CD4-positive, alpha-beta memory T cell (primary cell): ENCODE results near the gene SCN11A. TPM values are rescaled to one million over a fixed set of nuclear protein-coding genes. Genes with fewer than 3 reads are reported as not detected.

Experiments
- CTCF ChIA-PET: fragments of 350-600 bp; sonication (Branson Sonifier 250); formaldehyde crosslinking; loops from one replicate; lab custom pipeline; 2021; ENCODE audit warnings: inconsistent platforms; ENCODE audit not compliant: partially characterized antibody; lab: Charles Lee
- POLR2A ChIA-PET: fragments of 350-600 bp; sonication (Branson Sonifier 250); formaldehyde crosslinking; loops from one replicate; lab custom pipeline; 2021; ENCODE audit not compliant: partially characterized antibody; lab: Charles Lee
- DNase-seq, 5 donors: peaks; one replicate each; pipeline versions ENCODE4 v3.0.0 to v3.0.0-alpha.2; 2020 to 2022; ENCODE audit warnings: mixed read lengths in 1 of 5
- H3K27ac ChIP-seq: one replicate; pipeline ENCODE4 v1.7.0; 2013; ENCODE audit warnings: low read depth, low read length
- H3K27me3 ChIP-seq: 2 replicates; pipeline ENCODE4 v1.7.0; 2013; ENCODE audit warnings: mild to moderate bottlenecking, low read length, moderate library complexity; ENCODE audit not compliant: insufficient read depth
- H3K36me3 ChIP-seq: 2 replicates; pipeline ENCODE4 v1.7.0; 2013; ENCODE audit warnings: mild to moderate bottlenecking, low read length, moderate library complexity; ENCODE audit not compliant: insufficient read depth
- H3K4me1 ChIP-seq: 2 replicates; pipeline ENCODE4 v1.7.0; 2013; ENCODE audit warnings: mild to moderate bottlenecking, low read length, moderate library complexity; ENCODE audit not compliant: insufficient read depth
- H3K4me3 ChIP-seq, 2 donors: one replicate each; pipeline ENCODE4 v1.7.0; 2013; ENCODE audit warnings: low read length in 2 of 2, mild to moderate bottlenecking in 1 of 2
- H3K9me3 ChIP-seq, 2 donors: one replicate each; pipeline ENCODE4 v1.7.0; 2013; ENCODE audit warnings: low read length in 2 of 2, control low read depth in 1 of 2; ENCODE audit not compliant: control insufficient read depth in 1 of 2
- H3K27ac Mint-ChIP-seq, 7 donors: one replicate each; pipeline ENCODE4 v1.8.0; 2020 to 2021; ENCODE audit warnings: mixed read lengths in 7 of 7, mild to moderate bottlenecking in 6 of 7, inconsistent platforms in 3 of 7, moderate library complexity in 3 of 7
- H3K27me3 Mint-ChIP-seq, 2 donors: one replicate each; pipeline ENCODE4 v1.8.0; 2020 to 2021; ENCODE audit warnings: mixed read lengths in 2 of 2
- H3K36me3 Mint-ChIP-seq, 2 donors: one replicate each; pipeline ENCODE4 v1.8.0; 2020 to 2021; ENCODE audit warnings: mixed read lengths in 2 of 2, inconsistent platforms in 1 of 2, mild to moderate bottlenecking in 1 of 2
- H3K4me1 Mint-ChIP-seq, 4 donors: one replicate each; pipeline ENCODE4 v1.8.0; 2020 to 2021; ENCODE audit warnings: mixed read lengths in 4 of 4, mild to moderate bottlenecking in 1 of 4
- H3K4me3 Mint-ChIP-seq, 8 donors: one replicate each; pipeline ENCODE4 v1.8.0; 2020 to 2021; ENCODE audit warnings: mixed read lengths in 8 of 8, mild to moderate bottlenecking in 7 of 8, moderate library complexity in 6 of 8, inconsistent platforms in 3 of 8
- H3K9me3 Mint-ChIP-seq, 8 donors: one replicate each; pipeline ENCODE4 v1.8.0; 2020 to 2021; ENCODE audit warnings: mixed read lengths in 8 of 8, mild to moderate bottlenecking in 5 of 8, inconsistent platforms in 3 of 8, moderate library complexity in 1 of 8
- intact Hi-C: fragments of 100-400 bp; cut with micrococcal nuclease; formaldehyde crosslinking; loops from one replicate; pipeline ENCODE4 v1.15.1; 2023
- polyA plus RNA-seq, 2 donors: library from polyadenylated mRNA; unstranded; fragments of 300-500 nt; fragmentation: Illumina TruSeq; gene quantifications; one replicate each; pipeline ENCODE4 v1.2.3, GENCODE V29; 2021
- total RNA-seq, 2 experiments: library from RNA; stranded (reverse); gene quantifications; one replicate each; pipeline ENCODE4 v1.2.3, GENCODE V29; 2021

SCN11A gene
- total and polyA plus RNA-seq, 4 experiments from 2014 or later, result 0.08 to 0.15 TPM; not detected in 2

DNA sequence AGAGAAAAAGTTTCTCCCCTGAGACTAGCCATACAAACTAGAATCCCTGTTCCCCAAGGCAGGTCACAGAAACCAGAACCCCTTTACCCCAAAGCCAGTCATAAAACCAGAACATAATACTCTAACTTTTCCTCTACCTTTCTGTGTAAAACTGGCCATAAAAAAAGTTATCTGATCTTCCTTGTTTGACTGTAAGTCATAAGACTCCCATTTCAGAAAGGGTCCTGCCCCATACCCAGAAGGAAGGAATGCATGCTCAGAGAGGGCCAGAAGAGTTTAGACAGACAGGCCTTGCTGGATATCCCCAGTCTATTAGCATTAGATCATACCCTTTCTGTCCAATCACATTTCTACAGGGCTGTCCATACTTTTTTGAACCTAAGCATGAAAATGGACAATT lies 27.2 kb downstream of the SCN11A start:
- Mint-ChIP-seq H3K27ac (no peak overlapping the region), H3K9me3 (no peaks in the 10 kb centered on the region), H3K4me1 (no peaks in the 10 kb centered on the region), H3K27me3 (peaks cover 8 to 17% of the 10 kb centered on the region in 2 donors), H3K36me3 (no peaks in the 10 kb centered on the region), H3K4me3 (no peak overlapping the region)
- ChIA-PET POLR2A (no interaction called here), CTCF (no interaction called here)
- Histone ChIP-seq H3K9me3 (no peaks in the 10 kb centered on the region), H3K36me3 (no peaks in the 10 kb centered on the region), H3K27ac (no peak overlapping the region), H3K27me3 (no peaks in the 10 kb centered on the region), H3K4me3 (no peak overlapping the region), H3K4me1 (no peaks in the 10 kb centered on the region)
- DNase-seq, result no peak
- intact Hi-C loops, result no loop called here

GRCh38 chr3:39022286-39022630 lies 29.5 kb downstream of the SCN11A start:
- H3K36me3 Mint-ChIP-seq, result no peaks in the 10 kb centered on the region
- Histone ChIP-seq H3K9me3 (no peaks in the 10 kb centered on the region), H3K4me3 (no peak overlapping the region), H3K27me3 (no peaks in the 10 kb centered on the region), H3K4me1 (no peaks in the 10 kb centered on the region), H3K36me3 (no peaks in the 10 kb centered on the region), H3K27ac (no peak overlapping the region)
- no peak overlapping the region for H3K27ac Mint-ChIP-seq
- intact Hi-C loops, result no loop called here
- ChIA-PET POLR2A (no interaction called here), CTCF (no interaction called here)
- peaks cover 0 to 2% (median 0%) of the 10 kb centered on the region in 8 donors for H3K9me3 Mint-ChIP-seq
- no peak overlapping the region for H3K4me3 Mint-ChIP-seq
- no peak for DNase-seq
- H3K4me1 Mint-ChIP-seq, result no peaks in the 10 kb centered on the region
- H3K27me3 Mint-ChIP-seq, result peaks cover 18 to 24% of the 10 kb centered on the region in 2 donors

GRCh38 chr3:39021465-39022285 lies 30.1 kb downstream of the SCN11A start:
- H3K36me3 ChIP-seq, result no peaks in the 10 kb centered on the region
- H3K27me3 ChIP-seq, result no peaks in the 10 kb centered on the region
- Mint-ChIP-seq H3K4me3 (no peak overlapping the region), H3K4me1 (no peaks in the 10 kb centered on the region), H3K27ac (no peak overlapping the region), H3K27me3 (peaks cover 18 to 28% of the 10 kb centered on the region in 2 donors), H3K9me3 (peaks cover 0 to 2% (median 0%) of the 10 kb centered on the region in 8 donors), H3K36me3 (no peaks in the 10 kb centered on the region)
- ChIA-PET POLR2A (no interaction called here), CTCF (interaction anchor here (1.1 kb wide), 1 partner anchor 61 kb away, joined by 3 read pairs; no protein-coding TSS in a partner anchor)
- H3K4me3 ChIP-seq, result no peak overlapping the region
- no peak overlapping the region for H3K27ac ChIP-seq
- H3K9me3 ChIP-seq, result no peaks in the 10 kb centered on the region
- no peaks in the 10 kb centered on the region for H3K4me1 ChIP-seq
- no peak for DNase-seq
- intact Hi-C loops, result no loop called here

DNA sequence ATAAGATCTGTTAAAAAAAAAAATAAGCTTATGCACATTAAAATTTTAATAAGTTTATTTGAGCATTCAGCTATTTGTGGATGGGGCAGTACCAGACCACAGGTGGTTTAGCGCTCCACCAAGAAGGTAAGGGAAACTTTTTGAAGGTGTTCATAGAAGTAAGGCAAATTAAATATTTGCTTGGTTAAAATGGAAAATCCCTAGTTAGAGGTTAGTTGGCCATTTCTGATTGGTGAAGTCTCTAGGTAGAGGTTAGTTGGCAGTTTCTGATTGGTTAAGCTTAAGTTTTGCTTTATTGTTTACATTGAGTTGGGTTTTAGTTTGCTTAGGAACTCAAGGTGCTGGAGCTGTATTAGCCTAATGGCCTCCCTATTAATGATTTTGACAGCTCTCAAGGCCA lies 30.7 kb downstream of the SCN11A start:
- Mint-ChIP-seq H3K27ac (no peak overlapping the region), H3K36me3 (no peaks in the 10 kb centered on the region), H3K4me3 (no peak overlapping the region), H3K9me3 (peaks cover 0 to 2% (median 0%) of the 10 kb centered on the region in 8 donors), H3K4me1 (no peaks in the 10 kb centered on the region), H3K27me3 (peaks cover 20 to 25% of the 10 kb centered on the region in 2 donors)
- intact Hi-C loops, result no loop called here
- POLR2A ChIA-PET, result no interaction called here
- no peak for DNase-seq
- H3K36me3 ChIP-seq, result no peaks in the 10 kb centered on the region
- H3K9me3 ChIP-seq, result no peaks in the 10 kb centered on the region
- H3K27me3 ChIP-seq, result no peaks in the 10 kb centered on the region
- H3K27ac ChIP-seq, result no peak overlapping the region
- no peaks in the 10 kb centered on the region for H3K4me1 ChIP-seq
- CTCF ChIA-PET, result interaction anchor here (1.1 kb wide), 1 partner anchor 60 kb away, joined by 3 read pairs; no protein-coding TSS in a partner anchor
- H3K4me3 ChIP-seq, result no peak overlapping the region

GRCh38 chr3:39019299-39019698 lies 32.4 kb downstream of the SCN11A start:
- H3K27me3 ChIP-seq, result no peaks in the 10 kb centered on the region
- no peaks in the 10 kb centered on the region for H3K4me1 ChIP-seq
- no peaks in the 10 kb centered on the region for H3K4me1 Mint-ChIP-seq
- no peak for DNase-seq
- intact Hi-C loops, result no loop called here
- H3K36me3 Mint-ChIP-seq, result no peaks in the 10 kb centered on the region
- H3K27ac ChIP-seq, result no peak overlapping the region
- peaks cover 0 to 2% (median 0%) of the 10 kb centered on the region in 8 donors for H3K9me3 Mint-ChIP-seq
- no peak overlapping the region for H3K4me3 Mint-ChIP-seq
- CTCF ChIA-PET, result interaction anchor here (1.1 kb wide), 1 partner anchor 19 kb away, joined by 3 read pairs; no protein-coding TSS in a partner anchor
- no peaks in the 10 kb centered on the region for H3K9me3 ChIP-seq
- POLR2A ChIA-PET, result no interaction called here
- H3K27me3 Mint-ChIP-seq, result peaks cover 21 to 27% of the 10 kb centered on the region in 2 donors
- H3K36me3 ChIP-seq, result no peaks in the 10 kb centered on the region
- H3K27ac Mint-ChIP-seq, result no peak overlapping the region
- H3K4me3 ChIP-seq, result no peak overlapping the region

DNA sequence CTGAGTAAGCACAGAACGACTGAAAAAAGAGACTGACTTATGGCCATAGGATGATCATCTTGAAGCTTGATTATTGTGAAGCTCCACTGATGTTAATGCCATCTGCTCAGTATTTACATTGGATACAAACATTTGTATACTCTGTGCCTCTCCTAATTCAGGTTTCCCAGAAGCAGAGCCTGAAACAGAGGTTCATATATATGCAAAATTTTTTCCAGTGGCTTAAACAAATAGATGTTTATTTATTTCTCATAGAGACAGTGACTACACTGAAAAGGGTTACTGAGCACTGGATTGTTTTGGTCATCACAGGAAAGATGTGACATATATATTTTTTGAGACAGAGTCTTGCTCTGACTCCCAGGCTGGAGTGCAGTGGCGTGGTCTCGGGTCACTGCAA lies 36.3 kb downstream of the SCN11A start:
- DNase-seq, result no peak
- no peak overlapping the region for H3K27ac Mint-ChIP-seq
- no peaks in the 10 kb centered on the region for H3K36me3 Mint-ChIP-seq
- H3K4me3 Mint-ChIP-seq, result no peak overlapping the region
- no peaks in the 10 kb centered on the region for H3K36me3 ChIP-seq
- no peaks in the 10 kb centered on the region for H3K4me1 ChIP-seq
- no peak overlapping the region for H3K27ac ChIP-seq
- ChIA-PET CTCF (interaction anchor here (1.2 kb wide), 1 partner anchor 15 kb away, joined by 4 read pairs; no protein-coding TSS in a partner anchor), POLR2A (no interaction called here)
- peaks cover 19 to 24% of the 10 kb centered on the region in 2 donors for H3K27me3 Mint-ChIP-seq
- H3K27me3 ChIP-seq, result no peaks in the 10 kb centered on the region
- H3K9me3 ChIP-seq, result no peaks in the 10 kb centered on the region
- no peaks in the 10 kb centered on the region for H3K4me1 Mint-ChIP-seq
- intact Hi-C loops, result no loop called here
- H3K4me3 ChIP-seq, result no peak overlapping the region
- H3K9me3 Mint-ChIP-seq, result peaks cover 0 to 2% (median 0%) of the 10 kb centered on the region in 8 donors

DNA sequence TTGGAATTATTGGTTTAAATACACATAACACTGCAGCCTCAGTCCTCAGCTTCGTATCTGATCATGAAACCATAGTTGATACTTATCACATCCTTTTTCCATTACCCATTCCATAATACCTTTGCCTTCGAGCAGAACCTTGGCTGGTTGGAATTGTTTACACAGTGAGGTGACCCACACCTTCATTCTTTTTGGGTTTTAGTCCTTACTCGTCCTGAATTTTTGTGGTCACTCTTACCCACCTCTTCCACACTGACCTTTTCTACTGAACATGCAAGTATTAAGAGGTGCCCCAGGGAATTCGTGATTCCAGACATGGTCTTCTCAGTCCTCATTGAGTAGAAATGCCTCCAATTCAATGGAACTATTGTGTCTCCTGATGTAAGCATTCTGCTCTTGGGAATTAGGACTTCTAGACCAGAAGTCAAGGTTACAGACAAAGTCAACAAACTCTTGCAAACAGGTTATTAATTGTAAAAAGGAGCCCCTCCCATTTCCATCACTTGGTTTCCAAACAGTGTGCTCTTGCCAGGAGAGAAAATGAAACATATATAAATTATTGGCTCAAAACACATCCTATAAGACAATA lies 37.7 kb downstream of the SCN11A start:
- no peak overlapping the region for H3K27ac ChIP-seq
- ChIA-PET CTCF (no interaction called here), POLR2A (no interaction called here)
- no peaks in the 10 kb centered on the region for H3K9me3 ChIP-seq
- H3K4me3 ChIP-seq, result no peak overlapping the region
- Mint-ChIP-seq H3K4me3 (no peak overlapping the region), H3K9me3 (peaks cover 0 to 5% (median 0%) of the 10 kb centered on the region in 8 donors), H3K36me3 (no peaks in the 10 kb centered on the region), H3K4me1 (no peaks in the 10 kb centered on the region), H3K27me3 (peaks cover 15 to 25% of the 10 kb centered on the region in 2 donors), H3K27ac (no peak overlapping the region)
- intact Hi-C loops, result no loop called here
- H3K36me3 ChIP-seq, result no peaks in the 10 kb centered on the region
- H3K27me3 ChIP-seq, result no peaks in the 10 kb centered on the region
- no peak for DNase-seq
- H3K4me1 ChIP-seq, result no peaks in the 10 kb centered on the region
